Kidney epithelial cell (primary cell): ENCODE results near the gene DCTN1. TPM values are rescaled to one million over a fixed set of nuclear protein-coding genes. Genes with fewer than 3 reads are reported as not detected.

ENCODE experiments used
- DNase-seq: peaks from one replicate; pipeline ENCODE4 v3.0.0-alpha.2; 2010; ENCODE audit warnings: low read depth
- H3K27me3 ChIP-seq: 2 replicates; pipeline ENCODE4 v1.6.0; 2011; ENCODE audit warnings: low read length; ENCODE audit not compliant: control insufficient read depth, insufficient read depth
- H3K36me3 ChIP-seq: 2 replicates; pipeline ENCODE4 v1.5.1; 2011; ENCODE audit warnings: low read length; ENCODE audit not compliant: control insufficient read depth, insufficient read depth
- H3K4me3 ChIP-seq: 2 replicates; pipeline ENCODE4 v1.5.1; 2011; ENCODE audit warnings: low read depth, mild to moderate bottlenecking, control low read depth, low read length
- total RNA-seq: library from RNA; depleted of rRNA; stranded (reverse); fragments of >200 nt; gene quantifications from 2 replicates; pipeline ENCODE4 v1.2.3, GENCODE V29; 2015
- TF ChIP-seq, protein P1 (sequence below): IDR thresholded peaks from 2 replicates; pipeline ENCODE4 v1.5.1; 2011; ENCODE audit warnings: mild to moderate bottlenecking, moderate library complexity, low read length, control low read depth, inconsistent platforms; ENCODE audit not compliant: insufficient read depth, poor library complexity, severe bottlenecking

DCTN1 gene
- total RNA-seq, 1 donor from 2014 or later: 129 TPM

DNA sequence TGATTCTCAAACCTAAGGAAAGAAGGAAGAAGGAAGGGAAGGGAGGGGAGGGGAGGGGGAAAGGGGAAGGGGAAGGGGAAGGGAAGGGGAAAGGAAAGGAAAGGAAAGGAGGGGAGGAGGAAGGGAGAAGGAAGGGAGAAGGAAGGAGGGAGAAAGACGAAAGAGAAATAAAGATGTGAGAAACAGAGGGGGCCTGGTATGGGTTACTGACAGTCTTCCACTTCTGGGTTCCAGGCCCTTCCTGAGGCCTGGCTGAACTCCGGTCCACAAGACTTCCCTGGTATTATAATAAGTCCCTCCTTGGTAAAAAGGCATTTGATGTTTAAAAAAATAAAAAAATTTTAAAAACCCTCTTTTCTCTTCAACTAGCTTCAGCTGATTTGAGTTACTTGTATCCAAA, 54.3 kb downstream of the DCTN1 start:
- TF ChIP-seq, protein P1, sequence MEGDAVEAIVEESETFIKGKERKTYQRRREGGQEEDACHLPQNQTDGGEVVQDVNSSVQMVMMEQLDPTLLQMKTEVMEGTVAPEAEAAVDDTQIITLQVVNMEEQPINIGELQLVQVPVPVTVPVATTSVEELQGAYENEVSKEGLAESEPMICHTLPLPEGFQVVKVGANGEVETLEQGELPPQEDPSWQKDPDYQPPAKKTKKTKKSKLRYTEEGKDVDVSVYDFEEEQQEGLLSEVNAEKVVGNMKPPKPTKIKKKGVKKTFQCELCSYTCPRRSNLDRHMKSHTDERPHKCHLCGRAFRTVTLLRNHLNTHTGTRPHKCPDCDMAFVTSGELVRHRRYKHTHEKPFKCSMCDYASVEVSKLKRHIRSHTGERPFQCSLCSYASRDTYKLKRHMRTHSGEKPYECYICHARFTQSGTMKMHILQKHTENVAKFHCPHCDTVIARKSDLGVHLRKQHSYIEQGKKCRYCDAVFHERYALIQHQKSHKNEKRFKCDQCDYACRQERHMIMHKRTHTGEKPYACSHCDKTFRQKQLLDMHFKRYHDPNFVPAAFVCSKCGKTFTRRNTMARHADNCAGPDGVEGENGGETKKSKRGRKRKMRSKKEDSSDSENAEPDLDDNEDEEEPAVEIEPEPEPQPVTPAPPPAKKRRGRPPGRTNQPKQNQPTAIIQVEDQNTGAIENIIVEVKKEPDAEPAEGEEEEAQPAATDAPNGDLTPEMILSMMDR: no peak
- Histone ChIP-seq H3K36me3 (no peaks in the 10 kb centered on the region), H3K4me3 (no peak overlapping the region), H3K27me3 (no peaks in the 10 kb centered on the region)
- no peak for DNase-seq

DNA sequence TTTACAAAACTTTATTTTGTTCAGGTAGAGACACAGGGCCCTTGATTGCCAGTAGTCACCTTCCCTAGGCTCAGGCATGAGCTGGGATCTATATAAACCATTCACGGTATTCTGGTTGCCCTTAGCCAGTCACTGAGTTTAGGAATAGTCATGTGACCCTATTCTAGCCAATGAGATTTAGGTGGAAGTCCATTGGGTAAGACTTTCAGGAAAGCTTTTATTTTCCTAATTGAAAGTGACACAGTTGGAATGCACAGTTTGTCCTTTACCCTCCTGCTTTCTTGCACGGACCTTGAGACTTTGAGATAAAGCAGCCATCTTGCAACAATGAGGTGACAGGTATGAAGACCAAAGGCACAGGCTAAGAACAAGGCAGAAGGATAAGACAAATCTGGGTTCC, 58.4 kb downstream of the DCTN1 start:
- Histone ChIP-seq H3K27me3 (no peaks in the 10 kb centered on the region), H3K36me3 (no peaks in the 10 kb centered on the region), H3K4me3 (no peak overlapping the region)
- no peak for DNase-seq
- TF ChIP-seq, protein P1: no peak

DNA sequence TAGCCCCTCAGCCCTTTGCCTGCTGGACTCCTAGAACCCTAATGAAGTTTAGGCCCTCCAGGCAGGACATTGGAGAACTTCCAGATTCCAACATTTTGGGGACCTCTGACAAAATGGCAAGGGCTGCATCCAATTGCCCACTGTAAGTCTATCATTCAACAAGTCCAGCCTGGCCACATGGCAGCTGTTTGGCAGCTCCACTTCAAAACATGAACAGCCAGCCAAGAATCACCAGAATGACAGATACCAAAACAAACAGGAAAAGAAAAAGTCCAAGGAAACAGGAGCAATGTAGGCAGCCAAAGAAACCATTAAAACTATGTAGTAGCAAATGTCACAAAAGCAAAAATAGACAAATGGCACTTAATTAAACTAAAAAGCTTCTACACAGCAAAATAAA, 62.4 kb downstream of the DCTN1 start:
- H3K27me3 ChIP-seq: no peaks in the 10 kb centered on the region
- H3K36me3 ChIP-seq: no peaks in the 10 kb centered on the region
- no peak for DNase-seq
- H3K4me3 ChIP-seq: no peak overlapping the region
- TF ChIP-seq, protein P1: no peak

DNA sequence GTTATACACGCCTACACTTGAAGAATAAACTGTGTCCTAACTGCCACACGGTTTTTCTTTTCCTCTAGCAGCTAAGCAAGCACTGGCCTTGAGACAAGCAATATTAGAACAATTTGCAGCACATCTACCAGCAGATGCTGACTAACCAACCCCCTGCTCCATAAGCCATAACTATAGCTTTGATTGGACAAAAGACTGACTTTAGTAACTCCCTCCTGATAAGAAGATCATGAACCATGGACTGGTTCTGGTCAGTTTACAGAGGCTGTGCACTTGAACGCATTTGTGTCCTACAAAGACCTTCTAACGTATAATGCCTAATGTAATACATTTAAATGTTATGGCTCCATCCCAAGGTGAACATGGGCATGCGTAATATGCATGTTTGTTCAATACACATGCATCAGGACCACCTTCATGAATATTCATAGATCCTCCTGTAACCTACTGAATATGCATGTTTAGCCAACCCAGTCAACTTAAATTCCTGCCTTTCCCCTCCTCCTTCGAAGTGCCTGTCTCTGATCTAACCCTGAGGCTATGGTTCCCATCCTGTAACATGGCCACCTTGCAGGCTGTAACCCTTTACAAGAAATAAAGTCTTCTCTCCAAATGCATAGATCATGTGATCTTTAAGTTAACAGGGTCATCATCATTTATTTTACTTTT, 63.4 kb downstream of the DCTN1 start:
- TF ChIP-seq, protein P1: no peak
- no peak for DNase-seq
- H3K36me3 ChIP-seq: no peaks in the 10 kb centered on the region
- H3K27me3 ChIP-seq: no peaks in the 10 kb centered on the region
- no peak overlapping the region for H3K4me3 ChIP-seq

DNA sequence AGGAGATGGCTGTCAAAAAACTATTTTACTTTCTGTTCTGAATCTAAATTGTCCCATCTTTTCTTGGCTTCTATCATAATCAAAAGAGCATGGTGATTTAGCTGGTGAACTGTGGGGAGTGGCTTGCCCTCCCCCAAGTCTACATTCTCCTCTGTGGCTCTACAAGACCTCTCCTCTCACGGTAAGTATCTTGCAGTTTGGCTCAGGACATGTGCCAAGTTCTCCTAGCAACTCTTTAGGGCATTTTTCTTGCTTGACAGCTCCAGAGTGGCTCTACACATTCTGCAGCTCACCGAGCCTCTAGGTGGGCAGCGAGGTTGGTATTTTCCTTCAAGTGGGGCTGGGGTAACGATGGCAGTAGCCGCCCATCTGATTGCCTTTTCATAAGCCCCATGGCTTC, 66.0 kb downstream of the DCTN1 start:
- TF ChIP-seq, protein P1: no peak
- no peaks in the 10 kb centered on the region for H3K36me3 ChIP-seq
- no peak for DNase-seq
- H3K4me3 ChIP-seq: no peak overlapping the region
- no peaks in the 10 kb centered on the region for H3K27me3 ChIP-seq

DNA sequence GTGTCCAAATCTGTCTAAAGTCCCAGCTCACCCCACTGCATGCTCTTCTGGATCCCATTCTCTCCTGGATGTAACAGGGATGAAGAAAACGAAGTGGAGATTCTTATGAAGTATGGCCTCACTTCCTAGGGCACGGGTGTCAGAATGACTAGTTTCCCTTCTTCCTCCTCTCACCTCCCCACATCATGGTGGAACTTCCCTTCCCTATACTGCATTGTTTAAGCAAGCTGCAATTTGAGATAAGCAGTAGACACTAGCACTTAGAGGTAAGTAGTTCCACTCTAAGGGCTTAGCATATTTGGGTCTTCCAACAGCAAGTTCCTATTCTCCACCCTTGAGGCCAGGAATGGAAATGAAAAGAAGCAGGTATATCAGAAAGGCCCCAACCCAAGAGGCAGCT, 66.6 kb downstream of the DCTN1 start:
- Histone ChIP-seq H3K4me3 (no peak overlapping the region), H3K27me3 (no peaks in the 10 kb centered on the region), H3K36me3 (no peaks in the 10 kb centered on the region)
- TF ChIP-seq, protein P1: no peak
- no peak for DNase-seq
